Thyroid gland (tissue), 4 donors: Measurements from ENCODE around the gene HTR3D. TPM values are rescaled to one million over a fixed set of nuclear protein-coding genes. Genes with fewer than 3 reads are reported as not detected.
"Not testable (repeated sequence)": the region's sequence is repeated elsewhere in the genome, so short reads cannot be mapped to it uniquely, and the experiment has no call there.

ENCODE experiments used
- DNase-seq, 2 donors: peaks; one replicate each; pipeline ENCODE4 v3.0.0-alpha.2; 2019
- H3K27ac ChIP-seq, 3 donors: fragments of 200-600 bp; sonication (generic); 1 replicate in 2 of 3; 2 replicates in 1 of 3; pipeline ENCODE4 v1.5.1; 2016 to 2019; ENCODE audit warnings: mild to moderate bottlenecking in 1 of 3, moderate library complexity in 1 of 3
- H3K27me3 ChIP-seq: fragments of 200-600 bp; sonication (generic); one replicate; pipeline ENCODE4 v1.5.1; 2019
- H3K36me3 ChIP-seq, 2 donors: fragments of 200-600 bp; sonication (generic); one replicate each; pipeline ENCODE4 v1.5.1; 2016 to 2019
- H3K4me1 ChIP-seq, 2 donors: fragments of 200-600 bp; sonication (generic); one replicate each; pipeline ENCODE4 v1.5.1; 2017 to 2019
- H3K4me3 ChIP-seq, 3 donors: fragments of 200-600 bp; sonication (generic); replicated peaks in 1 of 3; 1 replicate in 2 of 3; 2 replicates in 1 of 3; pipeline ENCODE4 v1.5.1; 2016; ENCODE audit warnings: mild to moderate bottlenecking in 1 of 3
- H3K9me3 ChIP-seq: fragments of 200-600 bp; sonication (generic); one replicate; pipeline ENCODE4 v1.5.1; 2017
- CTCF ChIP-seq, 6 experiments: fragments of 200-600 bp in 3 of 6; fragments of 450-650 bp in 3 of 6; sonication (generic) in 3 of 6; IDR thresholded peaks; one replicate each; pipeline ENCODE4 v1.5.1; 2016 to 2019; ENCODE audit warnings: antibody characterized with exemption in 6 of 6, mild to moderate bottlenecking in 2 of 6, inconsistent platforms in 1 of 6, moderate library complexity in 1 of 6
- POLR2A ChIP-seq, 2 donors: fragments of 450-650 bp; IDR thresholded peaks; one replicate each; pipeline ENCODE4 v1.6.1; 2017; ENCODE audit warnings: antibody characterized with exemption in 2 of 2, mild to moderate bottlenecking in 2 of 2, moderate library complexity in 1 of 2
- WGBS, 2 donors: methylation state at CpG; one replicate each; pipeline ENCODE4 v1.1.5; 2017; 5-methylcytosine and 5-hydroxymethylcytosine counted together
- intact Hi-C: fragments of 100-400 bp; cut with DNase I; formaldehyde crosslinking; loops from one replicate; pipeline ENCODE4 v1.15.1; 2023
- total RNA-seq, 4 donors: library from RNA; depleted of rRNA; stranded (reverse); fragments of >200 nt; gene quantifications; one replicate each; pipeline ENCODE4 v1.2.3, GENCODE V29; 2016

Gene HTR3D
- total RNA-seq, 4 donors from 2014 or later: not detected

GRCh38 chr3:184029443-184029842 lies 2.1 kb upstream of the HTR3D start:
- TF ChIP-seq CTCF (IDR thresholded peaks at IDR 0.05) (no peak), POLR2A (IDR thresholded peaks at IDR 0.05) (no peak)
- DNase-seq: no peak
- Histone ChIP-seq H3K4me3 (no peak overlapping the region), H3K4me1 (no peaks in the 10 kb centered on the region), H3K9me3 (no peaks in the 10 kb centered on the region), H3K27ac (no peak overlapping the region), H3K27me3 (no peaks in the 10 kb centered on the region), H3K36me3 (no peaks in the 10 kb centered on the region)
- intact Hi-C loops: no loop called here
- WGBS, 2 donors: 70 to 75% methylated on average over 2 of the region's 2 CpGs

GRCh38 chr3:184030536-184030935 lies 1.0 kb upstream of the HTR3D start:
- no peak overlapping the region for H3K27ac ChIP-seq
- no peaks in the 10 kb centered on the region for H3K4me1 ChIP-seq
- intact Hi-C loops: no loop called here
- H3K27me3 ChIP-seq: no peaks in the 10 kb centered on the region
- no peak overlapping the region for H3K4me3 ChIP-seq
- no peaks in the 10 kb centered on the region for H3K9me3 ChIP-seq
- DNase-seq: no peak
- TF ChIP-seq POLR2A (IDR thresholded peaks at IDR 0.05): no peak
- whole genome bisulfite sequencing, 2 donors: 90 to 95% methylated on average over 3 of the region's 3 CpGs
- no peaks in the 10 kb centered on the region for H3K36me3 ChIP-seq

GRCh38 chr3:184037816-184038215 lies 6.3 kb downstream of the HTR3D start:
- Histone ChIP-seq H3K4me3 (no peak overlapping the region), H3K4me1 (no peaks in the 10 kb centered on the region), H3K9me3 (no peaks in the 10 kb centered on the region), H3K27ac (no peak overlapping the region), H3K36me3 (no peaks in the 10 kb centered on the region), H3K27me3 (no peaks in the 10 kb centered on the region)
- intact Hi-C loops: no loop called here
- WGBS, 2 donors: 68 to 69% methylated on average over 7 of the region's 7 CpGs
- TF ChIP-seq POLR2A (IDR thresholded peaks at IDR 0.05) (no peak), CTCF (IDR thresholded peaks at IDR 0.05) (no peak)
- no peak for DNase-seq

GRCh38 chr3:184038307-184038706 lies 6.8 kb downstream of the HTR3D start:
- H3K27me3 ChIP-seq, H3K36me3 ChIP-seq, H3K4me3 ChIP-seq, DNase-seq, H3K27ac ChIP-seq, intact Hi-C loops, H3K9me3 ChIP-seq, H3K4me1 ChIP-seq: not testable (repeated sequence)
- WGBS, 2 donors: 79% methylated on average over 9 of the region's 9 CpGs

GRCh38 chr3:184039414-184039813 lies 7.9 kb downstream of the HTR3D start:
- Histone ChIP-seq H3K4me3 (no peak overlapping the region), H3K4me1 (no peaks in the 10 kb centered on the region), H3K36me3 (no peaks in the 10 kb centered on the region), H3K9me3 (no peaks in the 10 kb centered on the region), H3K27me3 (no peaks in the 10 kb centered on the region), H3K27ac (no peak overlapping the region)
- DNase-seq: no peak
- 80 to 82% methylated on average over 5 of the region's 5 CpGs for WGBS, 2 donors
- TF ChIP-seq POLR2A (IDR thresholded peaks at IDR 0.05): no peak
- intact Hi-C loops: no loop called here

GRCh38 chr3:184040010-184040409 lies 8.5 kb downstream of the HTR3D start:
- TF ChIP-seq POLR2A (IDR thresholded peaks at IDR 0.05): no peak
- peak in 1 of 6 experiments; percentile 11 for TF ChIP-seq CTCF (IDR thresholded peaks at IDR 0.05)
- DNase-seq: no peak
- intact Hi-C loops: no loop called here
- H3K27ac ChIP-seq: no peak overlapping the region
- no peaks in the 10 kb centered on the region for H3K27me3 ChIP-seq
- H3K36me3 ChIP-seq: no peaks in the 10 kb centered on the region
- H3K9me3 ChIP-seq: no peaks in the 10 kb centered on the region
- H3K4me1 ChIP-seq: no peaks in the 10 kb centered on the region
- H3K4me3 ChIP-seq: no peak overlapping the region
- 32 to 43% methylated on average over 3 of the region's 3 CpGs for WGBS, 2 donors

GRCh38 chr3:184042617-184043016 lies 11.1 kb downstream of the HTR3D start:
- TF ChIP-seq POLR2A (IDR thresholded peaks at IDR 0.05): no peak
- TF ChIP-seq CTCF (IDR thresholded peaks at IDR 0.05): no peak
- Histone ChIP-seq H3K4me1 (no peaks in the 10 kb centered on the region), H3K4me3 (no peak overlapping the region), H3K36me3 (no peaks in the 10 kb centered on the region), H3K9me3 (no peaks in the 10 kb centered on the region), H3K27me3 (no peaks in the 10 kb centered on the region), H3K27ac (no peak overlapping the region)
- DNase-seq: no peak
- WGBS, 2 donors: 85 to 94% methylated on average over 1 of the region's 1 CpG
- intact Hi-C loops: no loop called here
